GM18502 (cell line): ENCODE results near the gene EPHB1.
A peak's percentile ranks its signal among the peaks of the same experiment; 100 is the strongest.

Experiments used
- ATAC-seq: cut with Tn5 transposase; IDR thresholded peaks from one replicate; pipeline ENCODE4 v1.9.1; 2021; ENCODE audit warnings: mild to moderate bottlenecking; ENCODE audit not compliant: unreplicated experiment, poor library complexity

The EPHB1 gene

GRCh38 chr3:134901461-134901860, 106.4 kb downstream of the EPHB1 start:
- ATAC-seq: no peak

- no peak for ATAC-seq
These were observed 108.8 kb downstream of the EPHB1 start for GRCh38 chr3:134903837-134904236.

GRCh38 chr3:134904241-134904771, 109.2 kb downstream of the EPHB1 start:
- ATAC-seq: peak; percentile 94

GRCh38 chr3:134904776-134905646, 110.0 kb downstream of the EPHB1 start:
- ATAC-seq: peak; percentile 34

- ATAC-seq: no peak
These were observed 110.5 kb downstream of the EPHB1 start for GRCh38 chr3:134905647-134905935.

- no peak for ATAC-seq
These were observed 113.2 kb downstream of the EPHB1 start for GRCh38 chr3:134908271-134908670.

- no peak for ATAC-seq
These were observed 115.0 kb downstream of the EPHB1 start for GRCh38 chr3:134910026-134910425.

- ATAC-seq: no peak
These were observed 116.8 kb downstream of the EPHB1 start for GRCh38 chr3:134911586-134912548.

- no peak for ATAC-seq
These were observed 121.4 kb downstream of the EPHB1 start for GRCh38 chr3:134916276-134916961.

- ATAC-seq: no peak
These were observed 122.6 kb downstream of the EPHB1 start for GRCh38 chr3:134917631-134918030.

GRCh38 chr3:134918441-134918840, 123.4 kb downstream of the EPHB1 start:
- ATAC-seq: peak; percentile 96

GRCh38 chr3:134922101-134922500, 127.0 kb downstream of the EPHB1 start:
- no peak for ATAC-seq

- ATAC-seq: no peak
These were observed 127.8 kb downstream of the EPHB1 start for GRCh38 chr3:134922866-134923265.

- no peak for ATAC-seq
These were observed 128.2 kb downstream of the EPHB1 start for GRCh38 chr3:134923286-134923685.

- no peak for ATAC-seq
These were observed 132.5 kb downstream of the EPHB1 start for GRCh38 chr3:134927599-134927998.

GRCh38 chr3:134928392-134928791, 133.3 kb downstream of the EPHB1 start:
- no peak for ATAC-seq

- ATAC-seq: no peak
These were observed 133.8 kb downstream of the EPHB1 start for GRCh38 chr3:134928819-134929218.

GRCh38 chr3:134929976-134930375, 134.9 kb downstream of the EPHB1 start:
- no peak for ATAC-seq

- no peak for ATAC-seq
These were observed 136.2 kb downstream of the EPHB1 start for GRCh38 chr3:134931045-134931785.

- ATAC-seq: no peak
These were observed 137.0 kb downstream of the EPHB1 start for GRCh38 chr3:134932035-134932434.
